Esophagus mucosa (tissue), 1 donor: ENCODE data around the gene CARNS1. TPM values are rescaled to one million over a fixed set of nuclear protein-coding genes. Genes with fewer than 3 reads are reported as not detected.
A peak's percentile ranks its signal among the peaks of the same experiment; 100 is the strongest.
"Not testable (repeated sequence)": the region's sequence is repeated elsewhere in the genome, so short reads cannot be mapped to it uniquely, and the experiment has no call there.

Experiments used
- ATAC-seq: fragments of 200-7000 bp; cut with Tn5 transposase; one replicate; pipeline ENCODE4 v1.9.1; 2020
- total RNA-seq: library from RNA; stranded (reverse); gene quantifications from one replicate; pipeline ENCODE4 v1.2.4, GENCODE V29; 2023
- donor health status: DM: yes; HTN: yes; CAD: no.

Gene CARNS1
- total RNA-seq, 1 donor from 2014 or later: 0.20 TPM

DNA sequence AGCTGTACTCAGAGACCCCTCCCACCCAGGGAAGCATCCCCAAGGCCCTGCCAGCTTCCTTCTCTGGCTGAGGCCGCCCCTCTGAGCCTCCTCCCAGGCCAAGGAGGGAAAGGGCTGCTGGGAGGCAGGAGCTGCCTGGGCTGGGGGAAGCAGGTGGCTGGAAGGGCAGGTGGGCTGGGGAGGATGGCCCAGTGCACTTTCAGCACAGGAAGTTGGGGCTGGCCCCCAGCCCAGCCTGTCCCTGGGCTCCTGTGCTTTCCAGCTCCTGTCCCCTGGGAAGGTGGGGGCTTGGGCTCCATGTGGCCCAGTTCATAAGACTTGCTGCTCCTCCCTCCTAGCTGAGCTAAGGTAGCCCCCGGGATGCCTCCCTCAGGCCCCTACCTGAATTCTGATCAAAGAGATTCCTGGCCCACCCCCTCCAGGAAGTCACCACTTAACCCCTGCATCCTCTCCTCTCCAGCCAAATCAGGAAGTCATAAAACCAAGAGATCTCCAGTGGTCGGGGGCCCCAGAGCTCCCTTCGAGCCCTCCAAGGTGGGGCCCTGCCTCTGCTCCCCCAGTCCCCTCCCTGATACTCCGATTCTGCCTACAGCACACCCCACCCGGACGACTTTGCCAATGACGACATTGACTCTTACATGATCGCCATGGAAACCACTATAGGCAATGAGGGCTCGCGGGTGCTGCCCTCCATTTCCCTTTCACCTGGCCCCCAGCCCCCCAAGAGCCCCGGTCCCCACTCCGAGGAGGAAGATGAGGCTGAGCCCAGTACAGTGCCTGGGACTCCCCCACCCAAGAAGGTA lies 18.7 kb upstream of the CARNS1 start:
- ATAC-seq: no peak

DNA sequence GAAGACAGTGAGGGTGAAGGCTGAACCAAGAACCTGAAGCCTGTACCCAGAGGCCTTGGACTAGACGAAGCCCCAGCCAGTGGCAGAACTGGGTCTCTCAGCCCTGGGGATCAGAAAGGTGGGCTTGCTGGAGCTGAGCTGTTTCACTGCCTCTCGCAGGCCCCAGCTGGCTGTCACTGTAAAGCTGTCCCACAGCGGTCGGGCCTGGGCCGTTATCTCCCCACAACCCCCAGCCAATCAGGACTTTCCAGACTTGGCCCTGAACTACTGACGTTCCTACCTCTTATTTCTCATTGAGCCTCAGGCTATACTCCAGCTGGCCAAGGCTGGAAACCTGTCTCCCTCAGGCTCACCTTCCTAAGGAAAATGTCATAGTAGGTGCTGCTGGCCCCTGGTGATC lies 17.9 kb upstream of the CARNS1 start:
- no peak for ATAC-seq

DNA sequence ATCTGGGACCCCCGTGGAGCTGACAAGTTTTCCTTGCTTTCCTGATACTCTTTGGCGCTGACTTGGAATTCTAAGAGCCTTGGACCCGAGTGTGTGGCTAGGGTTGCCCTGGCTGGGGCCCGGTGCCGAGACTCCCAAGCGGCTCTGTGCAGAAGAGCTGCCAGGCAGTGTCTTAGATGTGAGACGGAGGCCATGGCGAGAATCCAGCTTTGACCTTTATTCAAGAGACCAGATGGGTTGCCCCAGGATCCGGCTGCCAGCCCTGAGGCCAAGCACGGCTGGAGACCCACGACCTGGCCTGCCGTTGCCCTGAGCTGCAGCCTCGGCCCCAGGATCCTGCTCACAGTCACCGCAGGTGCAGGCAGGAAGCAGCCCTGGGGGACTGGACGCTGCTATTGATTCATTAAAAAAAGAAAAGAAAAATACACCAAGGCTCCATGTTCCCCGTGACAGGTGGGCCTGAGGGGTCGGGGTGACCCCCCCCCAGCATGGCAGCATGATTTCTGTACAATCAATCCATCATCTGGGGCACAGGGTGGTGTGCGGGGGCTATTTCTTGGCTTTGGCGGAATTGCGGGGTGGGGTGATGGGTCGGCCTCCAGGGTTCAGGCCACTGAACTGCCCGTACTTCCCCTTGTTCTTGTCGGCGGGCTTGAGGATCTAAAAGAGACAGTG lies 17.4 kb upstream of the CARNS1 start:
- ATAC-seq: no peak

DNA sequence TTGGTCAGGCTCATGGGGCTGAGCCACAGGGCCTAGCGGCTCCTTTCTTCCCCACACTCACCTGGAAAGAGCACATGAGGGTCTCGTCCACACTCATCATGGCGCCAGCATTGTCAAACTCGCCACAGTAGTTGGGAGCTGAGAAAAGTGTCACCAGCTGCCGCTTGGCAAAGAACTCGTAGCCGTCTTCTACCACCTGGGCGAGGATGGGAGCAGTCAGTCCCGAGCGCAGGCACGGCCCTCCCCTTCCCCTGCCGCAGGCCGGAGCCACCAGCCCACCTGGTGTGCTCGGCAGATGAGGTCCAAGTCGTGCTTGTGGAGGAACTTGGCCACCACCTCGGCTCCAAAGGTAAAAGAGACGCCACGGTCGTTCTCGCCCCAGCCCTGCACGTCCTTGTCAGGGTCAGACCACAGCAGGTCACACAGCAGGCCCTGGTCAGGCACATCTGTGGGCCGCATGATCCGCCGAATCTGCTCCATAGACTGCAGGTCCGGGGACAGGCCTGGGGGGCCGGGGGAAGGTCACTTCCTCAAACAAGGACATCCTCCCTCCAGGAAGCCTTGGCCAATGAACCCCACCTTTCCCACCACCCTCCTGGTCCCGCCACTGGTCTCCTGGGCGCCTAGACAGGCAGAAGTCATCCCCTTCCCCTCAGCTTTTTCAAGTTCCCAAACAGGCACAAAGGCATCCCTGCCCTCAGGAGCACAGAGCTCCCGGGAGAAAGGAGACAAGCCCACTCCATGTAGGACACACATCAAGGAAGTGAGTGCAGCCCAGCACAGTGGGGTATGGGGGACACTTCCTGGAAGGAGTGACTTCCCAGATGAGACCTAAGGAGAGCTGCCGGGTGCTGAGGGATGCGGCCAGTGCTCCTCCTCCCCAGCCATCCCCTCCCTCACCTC lies 16.6 kb upstream of the CARNS1 start:
- no peak for ATAC-seq

DNA sequence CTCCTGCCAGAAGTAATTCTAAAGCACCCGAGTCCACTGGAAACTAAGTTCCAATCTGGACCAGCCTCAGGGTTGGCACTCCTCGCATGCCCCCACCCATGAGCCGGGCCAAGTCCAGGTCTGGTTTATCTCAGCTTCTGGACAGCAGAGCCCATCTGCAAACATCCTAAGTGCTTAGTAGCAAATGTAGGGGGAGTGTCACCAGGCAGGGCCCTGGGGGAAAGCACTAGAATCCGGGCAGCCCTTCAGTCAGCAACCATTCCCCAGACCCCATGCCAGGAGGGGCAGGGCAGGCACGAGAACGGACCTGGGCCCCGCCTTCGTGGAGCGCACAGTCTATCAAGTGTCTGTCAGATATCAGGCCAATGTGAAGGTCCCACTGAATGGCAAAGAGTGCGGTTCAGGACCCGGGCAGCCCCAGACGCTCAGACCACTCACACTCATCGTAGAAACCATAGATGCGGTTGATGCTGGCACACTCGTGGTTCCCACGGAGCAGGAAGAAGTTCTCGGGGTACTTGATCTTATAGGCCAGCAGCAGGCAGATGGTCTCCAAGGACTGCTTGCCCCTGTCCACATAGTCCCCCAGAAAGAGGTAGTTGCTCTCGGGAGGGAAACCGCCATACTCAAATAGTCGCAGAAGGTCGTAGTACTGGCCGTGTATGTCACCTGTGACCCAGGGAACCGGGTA lies 15.1 kb upstream of the CARNS1 start:
- no peak for ATAC-seq

DNA sequence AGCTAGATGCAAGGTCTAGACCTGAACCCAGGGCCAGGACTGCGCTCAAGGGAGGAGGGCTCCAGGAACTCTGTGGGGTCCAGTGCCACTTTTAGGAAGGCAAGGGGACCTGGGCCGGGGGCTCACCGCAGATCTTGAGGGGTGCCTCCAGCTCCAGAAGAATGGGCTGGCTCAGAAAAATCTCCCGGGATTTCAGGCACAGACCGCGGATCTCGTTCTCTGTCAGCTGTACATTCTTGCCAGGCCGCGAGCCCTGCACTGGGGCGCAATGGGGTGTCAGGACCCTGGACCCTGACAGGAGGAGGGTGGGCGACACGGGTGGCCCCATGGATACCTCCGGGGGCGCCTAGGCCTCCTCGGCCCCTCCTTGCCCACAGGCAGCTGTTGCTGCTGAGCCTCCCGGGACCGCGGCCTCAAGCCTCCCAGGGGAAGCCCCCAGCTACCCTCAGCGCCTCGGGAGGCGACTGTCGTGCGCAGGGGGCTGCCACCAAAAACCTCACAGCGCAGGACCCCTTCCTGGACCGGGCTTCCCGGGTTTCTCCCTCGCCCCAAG lies 14.5 kb upstream of the CARNS1 start:
- peak; percentile 3 for ATAC-seq

DNA sequence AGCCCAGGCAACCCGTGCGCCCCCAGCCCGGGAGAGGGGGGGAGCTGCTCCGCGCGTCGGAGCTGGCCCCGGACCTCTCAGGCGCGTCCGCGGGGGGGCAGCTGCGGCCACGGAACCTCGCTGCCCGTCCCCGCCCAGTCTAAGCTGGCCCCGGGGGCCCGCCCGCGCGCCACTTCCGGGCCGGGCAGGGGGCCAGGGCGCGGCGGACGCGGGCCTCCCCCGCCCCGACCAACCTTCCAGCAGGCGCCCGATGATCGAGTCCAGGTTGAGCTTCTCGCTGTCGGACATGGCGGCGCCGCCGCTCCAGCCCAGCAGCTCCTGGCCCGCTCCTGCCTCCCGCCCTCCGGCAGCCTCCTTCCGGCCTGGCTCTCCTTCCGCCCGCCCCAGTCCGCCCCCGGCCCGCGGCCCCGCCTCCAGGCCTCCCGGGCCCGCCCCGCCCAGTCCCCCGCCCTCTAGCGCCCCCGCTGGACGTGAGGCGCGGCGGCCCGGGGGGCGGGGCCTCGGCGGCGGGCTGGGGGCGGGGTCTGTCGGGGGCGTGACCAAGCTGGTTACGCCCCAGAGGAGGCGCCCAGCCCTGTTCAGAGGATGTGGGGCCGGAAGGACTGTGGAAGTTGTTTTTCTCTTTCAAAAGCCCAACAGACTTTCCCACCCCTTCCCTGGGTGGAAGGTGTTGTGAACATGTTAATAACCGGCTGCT lies 13.8 kb upstream of the CARNS1 start, which contains the start of gene PPP1CA:
Gene PPP1CA (minus strand): TSS at position 364 of the 697 bp plus-strand sequence. CDS start 76 bp downstream, at position 288.
- ATAC-seq: peak; percentile 89

DNA sequence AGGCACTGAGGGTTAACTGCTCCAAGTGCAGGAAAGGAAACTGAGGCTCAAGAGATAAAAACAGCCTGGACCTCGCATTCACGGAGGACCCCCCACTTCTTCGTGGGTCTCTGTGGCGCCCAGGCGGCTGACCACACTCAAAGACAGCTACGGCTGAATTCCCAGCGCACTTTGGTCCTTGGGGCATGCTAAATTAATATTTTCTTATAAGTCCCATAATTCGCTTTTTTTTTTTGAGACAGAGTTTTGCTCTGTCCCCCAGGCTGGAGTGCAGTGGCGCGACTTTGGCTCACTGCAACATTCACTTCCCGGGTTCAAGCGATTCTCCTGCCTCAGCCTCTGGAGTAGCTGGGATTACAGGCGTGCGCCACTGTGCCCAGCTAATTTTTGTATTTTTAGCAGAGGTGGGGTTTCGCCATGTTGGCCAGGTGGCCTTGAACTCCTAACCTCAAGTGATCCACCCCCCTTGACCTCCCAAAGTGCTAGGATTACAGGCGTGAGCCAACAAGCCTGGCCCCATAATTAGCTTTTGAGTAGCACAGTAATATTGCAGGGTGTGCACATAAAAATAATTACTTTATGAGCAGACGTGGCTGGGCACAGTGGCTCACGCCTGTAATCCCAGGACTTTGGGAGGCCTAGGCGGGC lies 13.2 kb upstream of the CARNS1 start:
- not testable (repeated sequence) for ATAC-seq

DNA sequence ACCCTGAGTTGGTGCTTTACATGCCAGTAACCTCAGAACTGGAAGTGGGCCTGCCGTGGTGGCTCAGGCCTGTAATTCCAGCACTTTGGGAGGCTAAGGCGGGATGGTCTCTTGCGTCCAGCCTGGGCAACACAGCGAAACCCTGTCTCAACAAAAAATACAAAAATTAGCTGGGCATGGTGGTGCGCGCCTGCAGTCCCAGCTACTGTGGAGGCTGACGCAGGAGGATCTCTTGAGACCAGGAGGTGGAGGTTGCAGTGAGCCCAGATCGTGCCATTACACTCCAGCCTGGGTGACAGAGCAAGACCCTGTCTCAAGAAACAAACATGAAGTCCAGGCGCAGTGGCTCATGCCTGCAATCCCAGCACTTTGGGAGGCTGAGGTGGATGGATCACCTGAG lies 12.4 kb upstream of the CARNS1 start:
- not testable (repeated sequence) for ATAC-seq

DNA sequence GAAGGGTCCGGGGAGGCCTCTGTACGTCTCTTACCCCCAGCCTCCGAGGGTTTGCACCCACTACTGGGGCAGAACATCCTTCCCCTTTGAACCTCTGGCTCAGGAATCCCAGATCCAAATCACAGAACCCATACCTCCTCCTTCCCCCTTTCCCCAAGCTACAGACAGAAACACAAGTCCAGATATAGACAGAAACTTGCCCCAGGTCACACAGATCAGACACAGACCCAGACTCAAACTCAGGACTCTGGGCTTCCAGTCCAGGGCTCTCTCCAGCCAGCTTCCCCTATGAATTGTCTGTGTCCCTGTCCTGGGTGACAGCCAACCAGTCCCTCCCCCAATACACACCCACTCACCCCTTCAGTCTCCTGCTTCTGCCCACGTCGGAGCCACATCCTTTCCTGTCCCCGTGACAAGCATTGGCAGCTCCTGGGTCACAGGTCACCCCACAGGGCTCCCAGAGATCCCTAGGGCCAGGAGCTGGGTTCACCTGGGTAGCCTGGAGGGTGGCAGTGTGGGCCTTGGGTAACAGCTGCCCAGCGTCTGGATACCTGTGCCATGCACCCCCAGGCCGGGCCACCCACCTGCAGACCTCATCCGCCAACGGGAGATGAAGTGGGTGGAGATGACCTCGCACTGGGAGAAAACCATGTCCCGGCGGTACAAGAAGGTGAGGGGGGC lies 10.8 kb upstream of the CARNS1 start:
- ATAC-seq: no peak

DNA sequence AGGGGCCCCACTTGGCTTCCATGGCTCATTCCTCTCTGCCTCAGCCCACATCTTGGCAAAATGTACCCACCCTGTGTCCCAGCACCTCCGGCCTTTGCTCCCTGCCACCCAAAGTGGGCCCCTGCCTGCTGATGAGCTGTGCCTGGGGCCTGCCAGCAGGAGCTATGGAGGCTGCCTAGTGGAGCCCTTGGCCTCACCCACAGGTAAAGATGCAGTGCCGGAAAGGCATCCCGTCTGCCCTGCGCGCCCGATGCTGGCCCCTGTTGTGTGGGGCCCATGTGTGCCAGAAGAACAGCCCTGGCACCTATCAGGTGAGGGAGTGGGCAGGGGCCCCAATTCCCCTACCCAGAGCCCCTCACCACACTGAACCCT lies 10.3 kb upstream of the CARNS1 start:
- no peak for ATAC-seq

DNA sequence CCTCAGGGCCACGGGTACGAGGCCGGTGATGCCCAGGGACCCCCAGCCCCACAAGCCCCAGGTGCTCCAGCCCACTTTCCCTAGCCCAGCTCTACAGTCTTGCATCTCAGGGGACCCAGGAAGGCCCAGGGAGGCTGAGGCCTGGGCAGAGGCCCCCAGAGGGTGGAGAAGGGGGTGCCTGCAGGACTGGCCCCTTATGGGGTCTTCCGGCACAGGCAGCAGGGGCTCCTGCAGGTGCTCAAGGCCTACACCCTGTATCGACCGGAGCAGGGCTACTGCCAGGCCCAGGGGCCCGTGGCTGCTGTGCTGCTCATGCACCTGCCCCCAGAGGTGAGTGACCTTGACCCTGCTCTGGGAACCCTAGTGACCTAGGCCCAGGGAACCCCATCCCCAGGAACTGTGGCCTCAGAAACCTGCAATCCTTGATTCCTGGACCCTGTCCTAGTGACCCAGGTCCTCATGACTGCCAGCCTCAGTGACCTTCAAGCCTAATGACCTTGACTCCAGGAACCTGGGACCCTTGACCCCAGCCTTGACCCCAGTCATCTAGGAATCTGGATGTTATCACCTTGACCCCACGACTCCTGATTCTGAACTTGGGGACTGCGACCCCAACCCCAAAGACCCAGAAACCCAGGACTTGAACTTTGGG lies 9.7 kb upstream of the CARNS1 start:
- no peak for ATAC-seq

DNA sequence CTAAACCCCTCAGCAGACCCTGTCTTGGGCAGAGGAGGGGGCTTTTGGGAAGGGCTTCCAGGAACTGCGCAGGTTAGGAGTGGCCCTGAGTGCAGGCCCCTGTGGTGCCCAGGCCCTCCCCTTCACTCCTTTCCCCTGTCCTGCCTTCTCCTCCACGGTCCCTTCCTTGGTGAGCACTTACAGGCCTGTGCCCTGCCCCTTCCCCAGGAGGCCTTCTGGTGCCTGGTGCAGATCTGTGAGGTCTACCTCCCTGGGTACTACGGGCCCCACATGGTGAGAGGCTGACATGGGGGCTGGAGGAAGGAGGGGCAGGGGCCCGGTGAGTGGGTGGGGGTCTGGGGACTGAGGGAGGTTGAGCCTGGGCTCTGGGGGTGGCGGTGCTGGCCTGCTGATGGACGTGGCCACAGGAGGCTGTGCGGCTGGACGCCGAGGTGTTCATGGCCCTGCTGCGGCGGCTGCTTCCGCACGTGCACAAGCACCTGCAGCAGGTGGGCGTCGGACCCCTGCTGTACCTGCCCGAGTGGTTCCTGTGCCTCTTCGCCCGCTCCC lies 9.0 kb upstream of the CARNS1 start:
- ATAC-seq: no peak

DNA sequence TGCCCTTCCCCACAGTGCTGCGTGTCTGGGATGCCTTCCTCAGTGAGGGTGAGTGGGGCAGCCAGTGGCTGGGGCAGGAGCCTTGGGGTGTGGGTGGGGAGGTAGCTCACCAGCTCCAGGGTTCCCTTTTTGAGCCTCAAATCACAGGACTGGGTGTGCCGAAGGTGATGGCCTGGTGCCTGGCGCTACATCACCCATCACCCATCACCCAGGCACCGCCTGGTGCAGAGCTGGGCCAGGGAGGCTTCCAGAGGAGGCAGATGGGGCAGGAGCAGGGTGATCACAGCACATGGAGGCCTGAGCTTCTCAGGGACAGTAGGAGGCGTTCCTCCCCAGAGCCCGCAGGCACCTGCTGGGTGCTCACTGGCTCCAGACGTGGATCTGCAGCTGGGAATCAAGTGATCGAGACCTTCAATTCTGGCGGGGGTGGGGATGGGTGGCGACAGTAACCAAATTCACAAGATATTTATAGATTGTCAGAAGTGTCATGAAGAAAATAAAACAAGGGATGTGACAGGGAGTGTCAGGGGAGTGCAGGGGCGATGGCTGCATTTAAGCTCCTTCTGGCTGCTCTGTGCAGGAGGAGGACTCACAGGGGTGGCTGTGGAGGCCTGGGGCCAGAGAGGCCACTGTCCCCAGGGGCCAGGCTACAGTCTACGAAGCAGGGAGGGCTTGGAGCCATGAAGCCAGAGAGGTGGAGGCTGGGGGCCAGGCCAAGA lies 8.3 kb upstream of the CARNS1 start:
- no peak for ATAC-seq

DNA sequence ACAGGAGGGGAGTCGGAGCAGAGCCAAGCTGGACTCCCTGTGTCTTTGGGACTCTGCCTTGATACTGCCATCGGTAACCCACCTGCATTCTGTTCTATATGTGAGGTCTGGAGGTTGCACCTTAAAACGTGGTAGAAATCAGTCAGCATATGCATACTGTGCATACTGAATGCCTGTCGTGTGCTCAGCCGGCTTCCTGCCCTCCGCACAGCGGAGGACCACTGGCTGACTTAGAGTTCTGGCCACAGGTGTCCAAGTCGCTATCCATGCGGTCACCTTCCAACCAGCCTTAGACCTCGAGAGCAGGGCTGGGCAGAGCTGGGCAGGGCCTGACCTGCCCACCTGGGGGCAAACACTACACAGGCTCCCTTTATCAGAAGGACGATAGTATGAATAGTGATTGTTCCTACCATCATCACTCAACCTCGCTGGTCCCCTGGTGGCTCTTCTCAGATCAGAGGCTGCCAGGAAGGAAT lies 7.8 kb upstream of the CARNS1 start:
- ATAC-seq: no peak

DNA sequence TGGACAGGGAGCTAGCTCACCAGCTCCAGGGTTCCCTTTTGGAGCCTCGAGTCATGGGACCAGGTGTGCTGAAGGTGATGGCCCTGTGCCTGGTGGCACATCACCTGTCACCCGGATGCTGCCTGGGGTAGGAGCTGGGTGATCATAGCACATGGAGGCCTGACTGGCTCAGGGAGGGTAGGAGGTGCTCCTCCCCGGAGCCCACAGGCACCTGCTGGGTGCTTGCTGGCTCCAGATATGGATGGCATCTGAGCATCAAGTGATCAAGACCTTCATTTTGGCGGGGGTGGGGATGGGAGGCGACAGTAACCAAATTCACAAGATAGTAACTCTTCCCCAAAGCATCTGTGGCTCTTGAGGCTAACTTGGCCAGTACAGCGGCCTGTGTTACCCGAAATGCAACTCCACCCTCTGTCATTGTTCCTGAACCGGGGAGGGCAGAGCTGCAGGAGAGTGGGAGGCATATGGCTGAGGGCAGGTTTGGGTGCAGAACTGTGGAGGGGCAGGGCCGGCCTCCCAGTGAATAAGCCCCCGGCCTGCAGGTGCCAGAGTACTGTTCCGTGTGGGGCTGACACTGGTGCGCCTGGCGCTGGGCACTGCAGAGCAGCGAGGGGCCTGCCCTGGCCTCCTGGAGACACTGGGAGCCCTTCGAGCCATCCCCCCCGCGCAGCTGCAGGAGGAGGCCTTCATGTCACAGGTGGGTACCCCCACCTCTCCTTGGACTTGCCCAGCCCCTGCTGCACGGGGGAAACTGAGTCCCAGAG lies 6.9 kb upstream of the CARNS1 start:
- ATAC-seq: no peak

DNA sequence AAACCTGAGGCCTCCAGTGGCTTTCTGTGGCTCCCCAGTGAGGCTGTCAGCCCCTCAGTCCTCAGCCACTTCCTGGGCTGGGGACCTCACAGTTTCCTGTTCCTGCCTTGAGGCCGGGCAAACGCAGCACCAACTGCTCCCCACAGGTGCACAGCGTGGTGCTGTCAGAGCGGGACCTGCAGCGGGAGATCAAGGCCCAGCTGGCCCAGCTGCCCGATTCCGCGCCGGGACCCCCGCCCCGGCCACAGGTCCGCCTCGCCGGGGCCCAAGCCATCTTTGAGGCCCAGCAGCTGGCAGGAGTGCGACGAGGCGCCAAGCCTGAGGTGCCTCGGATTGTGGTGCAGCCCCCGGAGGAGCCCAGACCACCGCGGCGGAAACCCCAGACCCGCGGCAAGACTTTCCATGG lies 6.2 kb upstream of the CARNS1 start:
- peak; percentile 17 for ATAC-seq
